ENCODE measurements around the gene MKRN2.

Gene MKRN2

GRCh38 chr3:12545473-12545791 lies 11.5 kb upstream of the MKRN2 start, which contains the start of gene MKRN2OS:
TSS of gene MKRN2OS (minus strand) at chr3:12545499. CDS start at chr3:12545464, 35 bp downstream.
- Histone ChIP-seq H3K27me3 (ENCODE audit: insufficient read depth, low read length, poor library complexity) (no peaks in the 10 kb centered on the region), H3K9me3 (ENCODE audit: insufficient read depth, low read length, severe bottlenecking) (no peaks in the 10 kb centered on the region), H3K36me3 (ENCODE audit: insufficient read depth, low read length) (peaks cover 7% of the 10 kb centered on the region; the same call in 1 of the 2 replicates), H3K4me3 (ENCODE audit: low read depth in 1 of 2, low read length in 2 of 2) (no peak within 1 kb of the TSS), H2AFZ (ENCODE audit: low read depth, low read length) (no peak within 1 kb of the TSS), H4K20me1 (ENCODE audit: insufficient read depth, low read length) (no peaks in the 10 kb centered on the region), H3K9ac (ENCODE audit: low read depth, low read length) (no peak within 1 kb of the TSS), H3K4me2 (ENCODE audit: insufficient read depth, low read length) (no peak within 1 kb of the TSS), H3K79me2 (ENCODE audit: insufficient read depth, low read length) (no peaks in the 10 kb centered on the region), H3K27ac (ENCODE audit: low read length) (no peak within 1 kb of the TSS), H3K4me1 (ENCODE audit: insufficient read depth, low read length) (no peaks in the 10 kb centered on the region)
- ATAC-seq (ENCODE audit: insufficient read depth, low read depth) (no peak; the same call in 2 of the 3 replicates), DNase-seq (no peak)
- TF ChIP-seq CTCF (IDR thresholded peaks at IDR 0.05; ENCODE audit: borderline replicate concordance, extremely low read depth, low read length, poor library complexity, severe bottlenecking) (no peak), EZH2 (IDR thresholded peaks at IDR 0.05; ENCODE audit: borderline replicate concordance, low read depth, low read length, severe bottlenecking) (no peak)

GRCh38 chr3:12549971-12550760 lies 6.7 kb upstream of the MKRN2 start:
- Histone ChIP-seq H3K79me2 (ENCODE audit: insufficient read depth, low read length) (no peaks in the 10 kb centered on the region), H3K4me3 (ENCODE audit: low read depth in 1 of 2, low read length in 2 of 2) (no peak overlapping the region), H2AFZ (ENCODE audit: low read depth, low read length) (no peak overlapping the region), H3K27ac (ENCODE audit: low read length) (no peak overlapping the region), H3K4me2 (ENCODE audit: insufficient read depth, low read length) (no peak overlapping the region), H4K20me1 (ENCODE audit: insufficient read depth, low read length) (no peaks in the 10 kb centered on the region), H3K9me3 (ENCODE audit: insufficient read depth, low read length, severe bottlenecking) (no peaks in the 10 kb centered on the region), H3K36me3 (ENCODE audit: insufficient read depth, low read length) (no peaks in the 10 kb centered on the region), H3K9ac (ENCODE audit: low read depth, low read length) (no peak overlapping the region), H3K4me1 (ENCODE audit: insufficient read depth, low read length) (peaks cover 7% of the 10 kb centered on the region; the same call in 1 of the 2 replicates), H3K27me3 (ENCODE audit: insufficient read depth, low read length, poor library complexity) (no peaks in the 10 kb centered on the region)
- no peak for DNase-seq
- TF ChIP-seq EZH2 (IDR thresholded peaks at IDR 0.05; ENCODE audit: borderline replicate concordance, low read depth, low read length, severe bottlenecking) (no peak), CTCF (IDR thresholded peaks at IDR 0.05; ENCODE audit: borderline replicate concordance, extremely low read depth, low read length, poor library complexity, severe bottlenecking) (no peak)
- no peak for ATAC-seq (ENCODE audit: insufficient read depth, low read depth)

- ATAC-seq (ENCODE audit: insufficient read depth, low read depth) = no peak
- Histone ChIP-seq H3K9ac (ENCODE audit: low read depth, low read length) (peak overlapping the region; percentile 57), H4K20me1 (ENCODE audit: insufficient read depth, low read length) (peaks cover 9% of the 10 kb centered on the region; the same call in 1 of the 2 replicates), H3K4me3 (ENCODE audit: low read depth in 1 of 2, low read length in 2 of 2) (peak overlapping the region; percentile 26 to 58; a peak in 3 of 4 replicates), H2AFZ (ENCODE audit: low read depth, low read length) (peak overlapping the region; percentile 86), H3K9me3 (ENCODE audit: insufficient read depth, low read length, severe bottlenecking) (no peaks in the 10 kb centered on the region), H3K27me3 (ENCODE audit: insufficient read depth, low read length, poor library complexity) (no peaks in the 10 kb centered on the region), H3K36me3 (ENCODE audit: insufficient read depth, low read length) (no peaks in the 10 kb centered on the region; the same call in 1 of the 2 replicates), H3K4me1 (ENCODE audit: insufficient read depth, low read length) (peaks cover 32% of the 10 kb centered on the region), H3K27ac (ENCODE audit: low read length) (peak overlapping the region; percentile 73), H3K4me2 (ENCODE audit: insufficient read depth, low read length) (peak overlapping the region; percentile 62), H3K79me2 (ENCODE audit: insufficient read depth, low read length) (peaks cover 20% of the 10 kb centered on the region)
- DNase-seq = peak; percentile 58
- TF ChIP-seq EZH2 (IDR thresholded peaks at IDR 0.05; ENCODE audit: borderline replicate concordance, low read depth, low read length, severe bottlenecking) (no peak), CTCF (IDR thresholded peaks at IDR 0.05; ENCODE audit: borderline replicate concordance, extremely low read depth, low read length, poor library complexity, severe bottlenecking) (no peak)
These were observed 2.9 kb upstream of the MKRN2 start for GRCh38 chr3:12553921-12554391.
